G401.6 (cell line): Measurements from ENCODE around the gene MAPK6.

ENCODE experiments used
- FAIRE-seq: peaks from 2 replicates; lab custom pipeline; 2012; peaks lifted over from hg19 to GRCh38; lab: Jason Lieb, UNC

Gene MAPK6

DNA sequence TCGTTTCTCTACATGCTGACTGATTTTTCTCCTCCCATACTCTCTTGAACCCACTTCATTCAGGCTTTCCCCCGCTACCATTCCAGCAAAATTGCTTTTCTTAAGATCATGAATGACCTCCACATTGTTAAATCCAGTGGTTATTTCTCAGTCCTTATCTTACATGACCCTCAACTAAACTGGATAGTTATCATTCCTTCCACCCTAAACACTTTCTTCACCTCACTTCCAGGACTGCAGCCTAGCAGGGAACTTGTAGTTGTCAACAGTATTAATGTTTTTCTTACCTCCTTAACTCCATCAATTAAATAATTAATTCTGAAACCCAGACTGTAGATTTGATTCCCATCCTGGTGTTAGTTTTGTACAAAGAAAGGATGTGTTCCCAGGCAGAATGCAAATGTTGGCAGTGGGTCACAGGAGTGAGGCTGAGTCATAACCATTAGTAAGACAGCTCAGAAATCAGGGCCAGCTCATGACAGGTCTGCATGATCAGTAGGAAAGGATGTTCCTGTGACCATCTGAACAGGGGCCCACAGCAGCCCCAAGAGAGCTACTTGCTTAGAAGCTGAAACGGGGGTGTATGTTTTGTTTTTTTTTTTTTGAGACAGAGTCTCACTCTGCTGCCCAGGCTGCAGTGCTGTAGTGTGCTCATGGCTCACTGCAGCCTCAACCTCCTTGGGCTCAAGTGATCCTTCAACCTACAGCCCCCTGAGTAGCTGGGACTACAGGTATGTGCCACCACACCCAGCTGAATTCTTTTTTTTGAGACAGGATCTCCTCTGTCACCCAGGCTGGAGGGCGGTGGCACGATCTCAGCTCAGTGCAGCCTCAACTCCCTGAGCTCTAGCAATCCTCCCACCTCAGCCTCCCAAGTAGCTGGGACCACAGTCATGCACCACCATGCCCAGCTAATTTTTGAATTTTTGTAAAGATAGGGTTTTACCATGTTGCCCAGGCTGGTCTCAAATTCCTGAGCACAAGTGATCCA is 84.5 kb downstream of the MAPK6 start:
- FAIRE-seq = no peak

DNA sequence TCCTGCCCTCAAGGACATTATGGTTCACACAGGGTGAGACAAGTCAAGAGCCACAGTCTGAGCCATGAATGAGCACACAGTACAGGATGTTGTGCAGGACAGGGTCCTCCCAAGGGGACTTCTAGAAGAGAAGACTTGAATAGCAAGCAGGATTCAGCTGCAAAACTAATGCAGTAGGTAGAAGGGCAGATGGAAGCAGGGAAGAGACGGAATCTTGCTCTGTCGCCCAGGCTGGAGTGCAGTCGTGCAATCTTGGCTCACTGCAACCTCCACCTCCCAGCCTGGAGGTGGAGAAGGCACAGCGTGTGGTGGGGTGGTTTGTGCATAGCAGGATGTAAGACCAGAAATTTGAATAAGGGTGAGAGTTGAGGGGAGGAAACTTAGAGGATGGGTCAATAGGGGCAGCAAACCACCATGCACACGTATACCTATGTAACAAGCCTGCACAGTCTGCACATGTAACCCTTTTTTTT is 85.5 kb downstream of the MAPK6 start:
- no peak for FAIRE-seq

- no peak for FAIRE-seq
Measured at GRCh38 chr15:52105846-52106245, 86.8 kb downstream of the MAPK6 start.

DNA sequence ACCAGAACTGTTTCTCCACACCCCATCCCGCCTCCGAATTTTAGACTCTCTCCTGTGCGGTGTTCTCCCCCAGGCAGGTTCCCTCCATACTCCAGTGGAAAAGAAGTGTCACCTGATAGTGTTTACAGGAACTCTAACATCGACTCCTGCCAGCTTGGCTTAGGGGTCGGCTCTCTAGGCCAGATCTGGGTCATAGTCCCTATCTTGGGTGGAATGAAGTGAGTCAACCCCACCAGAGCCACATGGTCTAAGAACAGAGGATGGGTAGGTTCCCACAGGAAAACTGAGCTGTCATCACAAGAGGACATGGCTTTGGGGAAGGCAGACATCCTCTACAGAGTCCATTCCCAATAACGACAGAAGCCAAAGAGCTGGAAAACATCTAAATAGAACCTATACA is 87.6 kb downstream of the MAPK6 start:
- FAIRE-seq = no peak

DNA sequence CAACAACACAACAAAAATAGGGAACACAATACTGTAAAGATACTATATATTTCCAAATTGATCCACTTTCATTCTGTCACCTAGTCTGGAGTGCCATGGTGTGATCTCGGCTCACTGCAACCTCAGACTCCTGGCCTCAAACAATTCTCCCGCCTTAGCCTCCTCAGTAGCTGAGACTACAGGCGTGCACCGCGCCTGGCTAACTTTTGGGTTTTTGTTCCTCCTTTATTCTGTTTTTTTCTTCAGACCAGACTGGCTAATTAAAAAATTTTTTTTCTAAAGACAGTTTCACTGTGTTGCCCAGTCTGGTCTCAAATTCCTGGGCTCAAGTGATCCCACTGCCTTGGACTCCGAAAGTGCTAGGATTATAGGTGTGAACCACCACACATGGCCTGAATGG is 88.2 kb downstream of the MAPK6 start:
- FAIRE-seq = no peak

GRCh38 chr15:52109559-52110451 is 90.8 kb downstream of the MAPK6 start:
- no peak for FAIRE-seq

DNA sequence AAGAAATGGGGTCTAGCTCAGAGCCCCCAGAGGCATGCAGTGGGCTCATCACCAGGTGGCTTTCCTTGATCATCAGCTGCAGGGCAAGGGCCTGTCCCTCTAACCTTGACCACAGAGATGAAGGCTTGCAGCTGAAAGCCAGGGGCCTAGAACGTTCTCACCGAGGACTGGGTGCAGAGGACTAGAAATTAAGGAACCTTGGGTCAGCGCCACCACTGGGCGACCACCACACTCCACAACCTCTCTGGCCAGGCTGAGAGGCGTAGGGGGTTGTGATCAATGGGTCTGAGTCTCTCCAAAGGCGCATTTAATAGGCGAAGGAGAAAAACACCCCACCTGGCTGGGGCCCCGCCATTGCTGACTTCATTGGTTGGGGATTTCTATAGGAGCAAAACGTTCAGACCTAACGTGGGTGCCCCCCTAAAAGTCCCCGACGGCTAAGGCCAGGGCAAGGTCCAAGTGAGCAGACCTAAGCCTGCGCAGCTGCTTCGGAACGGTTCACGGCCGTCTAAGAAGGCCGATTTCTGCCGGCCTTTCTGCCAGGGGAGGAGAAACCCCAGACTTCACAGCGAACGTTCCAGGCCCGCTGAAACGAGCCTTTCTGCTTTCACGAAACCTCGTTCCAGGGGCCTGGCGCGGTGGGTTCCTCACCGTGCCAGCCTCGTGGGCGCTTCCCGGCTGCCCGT is 92.6 kb downstream of the MAPK6 start:
- FAIRE-seq = no peak

DNA sequence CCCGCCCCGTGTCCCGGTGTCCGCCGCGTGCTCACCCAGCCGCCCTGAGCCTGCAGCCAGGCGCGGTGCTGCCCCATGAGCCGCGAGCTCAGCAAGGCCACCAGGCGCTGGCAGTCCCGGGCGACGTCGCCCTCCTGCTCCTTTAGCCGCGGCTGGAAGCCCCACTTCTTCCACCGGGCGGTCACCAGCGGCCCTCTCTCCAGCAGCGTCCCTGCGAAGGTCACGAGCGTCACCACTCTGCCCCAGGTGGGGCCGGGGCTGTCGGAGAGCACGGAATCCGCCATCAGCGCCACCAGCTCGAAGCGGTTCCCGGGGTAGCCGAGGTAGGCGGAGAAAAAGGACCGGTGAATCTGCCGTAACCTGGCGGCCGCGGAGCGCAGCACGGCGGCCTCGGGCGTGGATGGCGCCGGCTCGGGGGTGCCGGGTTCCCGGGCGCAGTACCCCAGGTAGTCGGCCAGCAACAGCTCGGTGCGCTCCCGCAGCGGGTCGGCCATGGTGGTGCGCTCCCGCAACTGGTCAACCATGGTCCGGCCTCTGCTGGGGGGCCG is 93.3 kb downstream of the MAPK6 start:
- FAIRE-seq = no peak

DNA sequence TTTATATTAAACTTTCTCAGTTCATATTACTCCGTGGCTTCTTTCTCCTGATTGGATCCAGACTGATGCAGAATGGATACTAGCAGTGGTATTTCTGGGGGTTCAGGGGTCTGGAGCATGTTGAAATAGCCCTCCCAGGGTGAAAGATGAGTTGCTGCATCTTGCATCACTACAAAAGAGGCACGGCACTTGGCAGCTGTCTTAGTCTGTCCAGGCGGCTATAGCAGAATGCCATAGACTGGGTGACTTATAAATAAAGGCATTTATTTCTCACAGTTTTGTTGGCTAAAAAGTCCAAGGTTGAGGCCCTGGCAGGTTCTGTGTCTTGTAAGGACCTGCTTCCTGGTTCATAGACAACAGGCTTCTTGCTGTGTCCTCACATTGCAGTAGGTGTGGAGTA is 94.2 kb downstream of the MAPK6 start:
- FAIRE-seq = no peak

DNA sequence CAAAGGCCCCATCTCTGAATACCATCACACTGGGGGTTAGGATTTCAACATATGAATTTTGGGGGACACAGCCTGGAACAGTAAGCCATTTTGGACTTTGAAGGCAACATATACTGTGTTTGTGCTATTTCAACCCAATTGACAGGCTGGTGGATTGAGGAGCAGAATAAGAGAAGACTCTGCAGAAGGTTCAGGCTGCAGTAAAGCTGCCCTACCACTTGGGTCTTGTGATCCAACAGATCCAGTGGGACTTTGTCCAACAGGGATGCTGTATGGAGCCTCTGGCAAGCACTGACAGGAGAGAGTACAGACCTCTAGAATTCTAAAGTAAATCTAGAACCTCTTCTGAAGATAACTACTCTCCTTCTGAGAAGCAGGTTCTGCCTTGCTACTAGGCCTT is 94.7 kb downstream of the MAPK6 start:
- no peak for FAIRE-seq

DNA sequence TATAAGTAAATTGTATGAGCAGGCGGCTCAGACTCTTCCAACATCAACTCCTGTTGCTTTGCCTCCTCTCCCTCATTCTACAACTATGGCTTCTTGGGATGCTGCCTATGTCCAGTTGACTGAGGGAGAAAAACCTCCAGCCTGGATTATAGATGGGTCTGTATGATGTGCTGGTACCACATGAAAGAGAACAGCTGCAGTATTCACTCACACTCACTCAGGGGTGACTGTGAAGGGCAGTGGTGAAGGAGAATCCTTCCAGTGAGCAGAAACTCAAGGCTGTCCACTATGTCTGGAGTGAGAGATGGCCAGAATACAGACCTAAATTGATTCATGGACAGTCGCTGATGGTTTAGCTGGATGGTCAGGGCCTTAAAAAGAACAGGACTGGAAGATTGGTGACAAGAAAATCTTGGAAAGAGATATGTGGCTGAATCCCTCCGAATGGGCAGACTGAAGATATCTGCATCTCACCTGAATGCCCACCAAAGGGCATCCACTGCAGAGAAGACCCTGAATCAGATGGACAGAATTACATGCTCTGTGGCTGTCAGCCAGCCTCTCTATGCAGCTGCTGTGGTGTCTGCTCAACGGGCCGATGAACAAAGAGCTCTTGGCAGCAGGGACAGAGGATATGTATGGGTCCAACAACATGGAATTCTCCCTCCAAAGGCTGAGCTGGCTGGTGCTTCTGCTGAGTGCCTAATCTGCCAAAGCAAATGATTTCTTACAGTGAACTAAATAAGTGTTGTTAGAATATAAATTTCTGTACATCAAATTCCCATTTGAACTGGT is 95.4 kb downstream of the MAPK6 start:
- FAIRE-seq = no peak

- FAIRE-seq = no peak
Measured at GRCh38 chr15:52115598-52116427, 96.8 kb downstream of the MAPK6 start.
